K562 (cell line): ENCODE results near the gene GCK. TPM values are rescaled to one million over a fixed set of nuclear protein-coding genes. Genes with fewer than 3 reads are reported as not detected.

Experiments used
- ATAC-seq: fragments of 200-7000 bp; cut with Tn5 transposase; 3 replicates; pipeline ENCODE4 v1.9.1; 2020; ENCODE audit warnings: moderate library complexity
- BruUV-seq: library from RNA; stranded (reverse); fragments of 400-500 nt; replicated peaks from 2 replicates; lab custom pipeline; 2021; lab: Mats Ljungman, UMichigan
- CTCF ChIA-PET: fragments of 300-600 bp; formaldehyde crosslinking; extraction: SDS; loops from one replicate; lab custom pipeline; 2021; ENCODE audit warnings: low intra/inter-chr PET ratio; lab: Yijun Ruan, JAX
- POLR2A ChIA-PET: fragments of 300-600, 350-650 bp; sonication (Branson Sonifier 250); formaldehyde crosslinking; extraction: SDS; loops from one replicate; lab custom pipeline; 2021; ENCODE audit warnings: antibody characterized with exemption, inconsistent platforms; lab: Yijun Ruan, JAX
- DNase-seq, 4 experiments: peaks; one replicate each; pipeline versions ENCODE4 v3.0.0 to v3.0.0-alpha.2; 2011 to 2018; ENCODE audit warnings: low spot score in 3 of 4, mixed read lengths in 3 of 4; ENCODE audit errors: extremely low read depth in 1 of 4
- FAIRE-seq: peaks from 2 replicates; lab custom pipeline; 2011; peaks lifted over from hg19 to GRCh38; lab: Jason Lieb, UNC
- H2AFZ ChIP-seq: 2 replicates; pipeline ENCODE4 v1.6.0; 2011; ENCODE audit warnings: low read depth, low read length, control low read depth, inconsistent platforms
- H3K27ac ChIP-seq: fragments of 200-600 bp; 3 replicates; pipeline ENCODE4 v1.8.0; 2011; ENCODE audit warnings: low read depth, mild to moderate bottlenecking, control low read depth, inconsistent platforms, low read length, moderate library complexity, mixed read lengths; ENCODE audit errors: extremely low read depth
- H3K27me3 ChIP-seq, 2 experiments: fragments of 300-600 bp in 1 of 2; 2 replicates in 1 of 2; 3 replicates in 1 of 2; pipeline versions ENCODE4 v1.6.0 to v1.8.0; 2011; ENCODE audit warnings: inconsistent platforms in 2 of 2, low read length in 2 of 2, mild to moderate bottlenecking in 1 of 2, mixed read lengths in 1 of 2, moderate library complexity in 1 of 2; ENCODE audit not compliant: control insufficient read depth in 2 of 2, insufficient read depth in 2 of 2
- H3K36me3 ChIP-seq: fragments of 300-600 bp; 3 replicates; pipeline ENCODE4 v1.8.0; 2011; ENCODE audit warnings: mild to moderate bottlenecking, low read length, inconsistent platforms; ENCODE audit not compliant: control insufficient read depth, insufficient read depth
- H3K4me1 ChIP-seq, 2 experiments: fragments of 200-600 bp in 1 of 2; replicated peaks in 1 of 2; 2 replicates in 1 of 2; 3 replicates in 1 of 2; pipeline versions ENCODE4 v1.5.1 to v1.8.0; 2011; ENCODE audit warnings: inconsistent platforms in 2 of 2, low read length in 2 of 2, mild to moderate bottlenecking in 1 of 2, mixed read lengths in 1 of 2, moderate library complexity in 1 of 2; ENCODE audit not compliant: control insufficient read depth in 2 of 2, insufficient read depth in 2 of 2
- H3K4me2 ChIP-seq: 2 replicates; pipeline ENCODE4 v1.6.1; 2011; ENCODE audit warnings: low read length, control low read depth, inconsistent platforms, mixed read lengths; ENCODE audit not compliant: insufficient read depth
- H3K4me3 ChIP-seq: fragments of 200-600 bp; sonication (generic), shearing (Covaris generic); 2 replicates; pipeline ENCODE4 v1.5.1; 2016; ENCODE audit warnings: control low read depth, inconsistent platforms
- H3K79me2 ChIP-seq: fragments of 200-600 bp; 3 replicates; pipeline ENCODE4 v1.8.0; 2011; ENCODE audit warnings: low read length, inconsistent platforms; ENCODE audit not compliant: control insufficient read depth, insufficient read depth
- H3K9ac ChIP-seq, 2 experiments: 2 replicates each; pipeline versions ENCODE4 v1.6.0 to v1.6.1; 2011; ENCODE audit warnings: low read depth in 2 of 2, low read length in 2 of 2, control low read depth in 1 of 2, inconsistent platforms in 1 of 2, mild to moderate bottlenecking in 1 of 2, mixed read lengths in 1 of 2; ENCODE audit not compliant: insufficient read depth in 1 of 2
- H3K9me1 ChIP-seq: one replicate; pipeline ENCODE4 v1.6.0; 2011; ENCODE audit warnings: inconsistent platforms, mild to moderate bottlenecking, low read length, moderate library complexity; ENCODE audit not compliant: control insufficient read depth, insufficient read depth
- H3K9me3 ChIP-seq: replicated peaks from 2 replicates; pipeline ENCODE4 v1.5.1; 2011; ENCODE audit warnings: low read depth, low read length, inconsistent platforms; ENCODE audit not compliant: control insufficient read depth, insufficient read depth
- H4K20me1 ChIP-seq: replicated peaks from 2 replicates; pipeline ENCODE4 v1.6.1; 2011; ENCODE audit warnings: low read length, inconsistent platforms, mixed read lengths; ENCODE audit not compliant: control insufficient read depth, insufficient read depth
- ATF1 ChIP-seq, 2 experiments: fragments of 450-650 bp in 1 of 2; IDR thresholded peaks; 2 replicates each; pipeline ENCODE4 v1.6.1; 2016; ENCODE audit warnings: missing compliant biosample characterization in 1 of 2, missing genetic modification characterization in 1 of 2
- BRCA1 ChIP-seq, 2 experiments: fragments of 450-650 bp in 1 of 2; sonication (generic) in 1 of 2; formaldehyde crosslinking in 1 of 2; IDR thresholded peaks; 2 replicates each; pipeline versions ENCODE4 v1.5.0 to v1.6.1; 2017 to 2020; ENCODE audit warnings: mild to moderate bottlenecking in 1 of 2, missing genetic modification reagents in 1 of 2
- CHD1 ChIP-seq: fragments of 200-600 bp; sonication (generic); IDR thresholded peaks from one replicate; pipeline ENCODE4 v1.6.1; 2012; ENCODE audit warnings: mild to moderate bottlenecking, moderate library complexity, low read length, inconsistent platforms
- DIDO1 ChIP-seq: fragments of 450-650 bp; IDR thresholded peaks from 2 replicates; pipeline ENCODE4 v1.6.1; 2016; ENCODE audit warnings: low read depth, missing biosample characterization, missing genetic modification characterization
- ETV5 ChIP-seq: sonication (generic); formaldehyde crosslinking; IDR thresholded peaks from 2 replicates; pipeline ENCODE4 v1.4.0; 2020; ENCODE audit warnings: low read depth, mild to moderate bottlenecking, missing genetic modification reagents
- FOS ChIP-seq: IDR thresholded peaks from 3 replicates; pipeline ENCODE4 v1.6.1; 2011; ENCODE audit not compliant: insufficient read length; ENCODE audit errors: extremely low read depth
- FOXK1 ChIP-seq: sonication (generic); formaldehyde crosslinking; IDR thresholded peaks from 2 replicates; pipeline ENCODE4 v1.8.0; 2022; ENCODE audit warnings: missing genetic modification reagents, mild to moderate bottlenecking, borderline replicate concordance
- HEY1 ChIP-seq: fragments of 250-450 bp; sonication (Bioruptor Pico); IDR thresholded peaks from 2 replicates; pipeline ENCODE4 v1.5.0; 2020; ENCODE audit warnings: mild to moderate bottlenecking, moderate library complexity, borderline replicate concordance
- MYBL2 ChIP-seq, 2 experiments: fragments of 450-650 bp in 1 of 2; sonication (generic) in 1 of 2; formaldehyde crosslinking in 1 of 2; IDR thresholded peaks; 2 replicates each; pipeline versions ENCODE4 v1.6.1 to v1.8.1; 2017 to 2022; ENCODE audit warnings: borderline replicate concordance in 1 of 2, inconsistent platforms in 1 of 2, low read depth in 1 of 2, mild to moderate bottlenecking in 1 of 2, missing genetic modification reagents in 1 of 2, moderate library complexity in 1 of 2
- SETDB1 ChIP-seq: IDR thresholded peaks from one replicate; pipeline ENCODE4 v1.6.1; 2012; ENCODE audit warnings: low read length, control low read depth, inconsistent platforms
- SRSF1 ChIP-seq: fragments of 200-400 bp; formaldehyde crosslinking; IDR thresholded peaks from 2 replicates; pipeline ENCODE4 v1.6.1; 2017; ENCODE audit warnings: mild to moderate bottlenecking, low read depth, low read length, moderate library complexity
- TAF9B ChIP-seq: fragments of 450-650 bp; IDR thresholded peaks from 2 replicates; pipeline ENCODE4 v1.6.1; 2018; ENCODE audit warnings: mild to moderate bottlenecking; ENCODE audit not compliant: partially characterized antibody
- WGBS: fragments of 100-300 bp; shearing (Covaris generic); methylation state at CpG from one replicate; pipeline ENCODE4 v1.1.6; 2016; ENCODE audit warnings: low coverage, mixed read lengths; ENCODE audit not compliant: insufficient coverage; ENCODE audit errors: missing lambda C conversion rate; 5-methylcytosine and 5-hydroxymethylcytosine counted together
- in situ Hi-C: fragments of 300-500 bp; cut with MboI; formaldehyde crosslinking; loops from 4 replicates; pipeline ENCODE4 v1.15.0; 2018; ENCODE audit warnings: inconsistent platforms, mixed read lengths
- intact Hi-C: fragments of 100-400 bp; cut with micrococcal nuclease; formaldehyde crosslinking; loops from 2 replicates; pipeline ENCODE4 v1.14.2; 2022
- polyA plus RNA-seq, 8 experiments: library from polyadenylated mRNA; depleted of rRNA in 4 of 8; stranded (reverse) in 5 of 8; unstranded in 3 of 8; fragments of >200 nt; fragmentation: Nextera tagmentation in 2 of 8; fragmentation: Illumina TruSeq in 1 of 8; extraction: Ambion mirVana in 2 of 8; extraction: Trizol in 1 of 8; gene quantifications; 2 replicates each; pipeline versions ENCODE4 v1.2.1 to v1.2.3, GENCODE V29; 2011 to 2014; ENCODE audit warnings: inconsistent platforms in 1 of 8, missing spikeins in 1 of 8
- total RNA-seq, 7 experiments: library from RNA; depleted of rRNA in 6 of 7; stranded (reverse); fragments of >200 nt in 6 of 7; fragmentation: Illumina TruSeq in 2 of 7; extraction: Trizol in 2 of 7; gene quantifications; 2 replicates each; pipeline versions ENCODE4 v1.2.1 to v1.2.3, GENCODE V29; 2011 to 2021; ENCODE audit warnings: low replicate concordance in 1 of 7
- TF ChIP-seq, protein P1 (sequence below): fragments of 250-450 bp; sonication (Bioruptor Pico); IDR thresholded peaks from 2 replicates; pipeline ENCODE4 v1.5.0; 2021; ENCODE audit warnings: mild to moderate bottlenecking, borderline replicate concordance
- TF ChIP-seq, protein P2 (sequence below): fragments of 450-650 bp; formaldehyde crosslinking; IDR thresholded peaks from 2 replicates; pipeline ENCODE4 v1.4.0; 2020; ENCODE audit warnings: mild to moderate bottlenecking

The GCK gene
- total and polyA plus RNA-seq, 9 of the 15 experiments (the other 6 are each of a cell fraction or from before 2014, with no cell fraction given): 0.11 to 0.55 (median 0.16) TPM; not detected in 3

DNA sequence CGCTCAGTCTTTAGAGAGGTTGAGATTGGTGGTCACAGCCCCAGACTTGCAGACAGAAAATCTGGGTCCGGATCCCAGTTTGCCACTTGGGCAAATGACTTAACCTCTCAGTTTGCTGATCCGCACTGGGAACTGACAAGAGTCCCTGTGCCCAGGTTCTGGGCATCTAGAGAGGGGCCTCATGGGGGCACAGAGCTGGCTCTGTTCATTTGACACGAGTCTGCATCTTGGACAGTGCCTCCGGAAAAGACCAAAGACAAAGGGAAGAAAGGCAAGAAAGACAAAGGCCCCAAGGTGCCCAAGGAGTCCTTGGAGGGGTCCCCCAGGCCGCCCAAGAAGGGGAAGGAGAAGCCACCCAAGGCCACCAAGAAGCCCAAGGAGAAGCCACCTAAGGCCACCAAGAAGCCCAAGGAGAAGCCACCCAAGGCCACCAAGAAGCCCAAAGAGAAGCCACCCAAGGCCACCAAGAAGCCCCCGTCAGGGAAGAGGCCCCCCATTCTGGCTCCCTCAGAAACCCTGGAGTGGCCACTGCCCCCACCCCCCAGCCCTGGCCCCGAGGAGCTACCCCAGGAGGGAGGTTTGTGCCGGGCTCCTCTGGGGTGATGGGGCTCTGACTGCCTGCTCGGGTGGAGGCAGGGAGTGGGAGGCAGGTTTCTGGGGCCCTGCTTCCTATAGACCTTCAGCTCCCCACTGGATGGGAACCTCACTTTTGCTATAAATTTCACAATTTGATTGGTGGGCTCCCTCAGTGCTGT, 82.8 kb downstream of the GCK start:
- 3% methylated on average over 9 of the region's 10 CpGs for WGBS
- Histone ChIP-seq H3K27ac (no peak overlapping the region), H3K4me2 (no peak overlapping the region), H4K20me1 (peaks cover 7% of the 10 kb centered on the region; the same call in 1 of the 2 replicates), H3K9me1 (no peaks in the 10 kb centered on the region), H3K4me1 (peaks cover 0 to 49% of the 10 kb centered on the region in 2 experiments; a peak in 2 of 5 replicates), H2AFZ (no peak overlapping the region), H3K36me3 (no peaks in the 10 kb centered on the region), H3K9ac (no peak overlapping the region), H3K9me3 (no peaks in the 10 kb centered on the region), H3K27me3 (peaks cover 17 to 56% of the 10 kb centered on the region in 2 experiments; a peak in 4 of 5 replicates), H3K4me3 (no peak overlapping the region), H3K79me2 (no peaks in the 10 kb centered on the region)
- ATAC-seq: no peak
- intact Hi-C loops: no loop called here
- in situ Hi-C loops: no loop called here
- no peak for TF ChIP-seq ATF1 (CRISPR knock-in tag; IDR thresholded peaks at IDR 0.05)
- no peak for TF ChIP-seq ATF1 (tag; IDR thresholded peaks at IDR 0.05)
- TF ChIP-seq SRSF1: no peak
- no peak for TF ChIP-seq MYBL2 (IDR thresholded peaks at IDR 0.05; ENCODE audit: low read depth)
- no peak for TF ChIP-seq MYBL2 (CRISPR knock-in tag; IDR thresholded peaks at IDR 0.05; ENCODE audit: borderline replicate concordance)
- TF ChIP-seq HEY1: no peak
- no peak for TF ChIP-seq CHD1
- TF ChIP-seq SETDB1: no peak
- TF ChIP-seq, protein P1, sequence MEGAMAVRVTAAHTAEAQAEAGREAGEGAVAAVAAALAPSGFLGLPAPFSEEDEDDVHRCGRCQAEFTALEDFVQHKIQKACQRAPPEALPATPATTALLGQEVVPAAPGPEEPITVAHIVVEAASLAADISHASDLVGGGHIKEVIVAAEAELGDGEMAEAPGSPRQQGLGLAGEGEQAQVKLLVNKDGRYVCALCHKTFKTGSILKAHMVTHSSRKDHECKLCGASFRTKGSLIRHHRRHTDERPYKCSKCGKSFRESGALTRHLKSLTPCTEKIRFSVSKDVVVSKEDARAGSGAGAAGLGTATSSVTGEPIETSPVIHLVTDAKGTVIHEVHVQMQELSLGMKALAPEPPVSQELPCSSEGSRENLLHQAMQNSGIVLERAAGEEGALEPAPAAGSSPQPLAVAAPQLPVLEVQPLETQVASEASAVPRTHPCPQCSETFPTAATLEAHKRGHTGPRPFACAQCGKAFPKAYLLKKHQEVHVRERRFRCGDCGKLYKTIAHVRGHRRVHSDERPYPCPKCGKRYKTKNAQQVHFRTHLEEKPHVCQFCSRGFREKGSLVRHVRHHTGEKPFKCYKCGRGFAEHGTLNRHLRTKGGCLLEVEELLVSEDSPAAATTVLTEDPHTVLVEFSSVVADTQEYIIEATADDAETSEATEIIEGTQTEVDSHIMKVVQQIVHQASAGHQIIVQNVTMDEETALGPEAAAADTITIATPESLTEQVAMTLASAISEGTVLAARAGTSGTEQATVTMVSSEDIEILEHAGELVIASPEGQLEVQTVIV: no peak
- no peak for TF ChIP-seq ETV5 (CRISPR knock-in tag)
- TF ChIP-seq FOXK1 (CRISPR knock-in tag): no peak
- TF ChIP-seq DIDO1 (tag): no peak
- TF ChIP-seq, protein P2, sequence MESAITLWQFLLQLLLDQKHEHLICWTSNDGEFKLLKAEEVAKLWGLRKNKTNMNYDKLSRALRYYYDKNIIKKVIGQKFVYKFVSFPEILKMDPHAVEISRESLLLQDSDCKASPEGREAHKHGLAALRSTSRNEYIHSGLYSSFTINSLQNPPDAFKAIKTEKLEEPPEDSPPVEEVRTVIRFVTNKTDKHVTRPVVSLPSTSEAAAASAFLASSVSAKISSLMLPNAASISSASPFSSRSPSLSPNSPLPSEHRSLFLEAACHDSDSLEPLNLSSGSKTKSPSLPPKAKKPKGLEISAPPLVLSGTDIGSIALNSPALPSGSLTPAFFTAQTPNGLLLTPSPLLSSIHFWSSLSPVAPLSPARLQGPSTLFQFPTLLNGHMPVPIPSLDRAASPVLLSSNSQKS (CRISPR knock-in tag): no peak
- TF ChIP-seq BRCA1 (IDR thresholded peaks at IDR 0.05): no peak
- no peak for TF ChIP-seq BRCA1 (CRISPR knock-in tag; IDR thresholded peaks at IDR 0.05)
- TF ChIP-seq FOS: no peak
- TF ChIP-seq TAF9B: no peak
- BruUV-seq: no TSS peak
- DNase-seq: no peak
- POLR2A ChIA-PET: interaction anchor here (0.6 to 2.7 kb wide), 3 partner anchors 9 to 433 kb away, joined by 3 to 16 read pairs (median 4); no protein-coding TSS in a partner anchor
- CTCF ChIA-PET: no interaction called here
- FAIRE-seq: no peak
